Measurements from ENCODE around the gene CLEC19A.
"Not testable (repeated sequence)": the region's sequence is repeated elsewhere in the genome, so short reads cannot be mapped to it uniquely, and the experiment has no call there.

CLEC19A gene

GRCh38 chr16:19286827-19287226 lies 1.3 kb downstream of the CLEC19A start:
- DNase-seq (ENCODE audit: low read depth, low spot score): no peak

DNA sequence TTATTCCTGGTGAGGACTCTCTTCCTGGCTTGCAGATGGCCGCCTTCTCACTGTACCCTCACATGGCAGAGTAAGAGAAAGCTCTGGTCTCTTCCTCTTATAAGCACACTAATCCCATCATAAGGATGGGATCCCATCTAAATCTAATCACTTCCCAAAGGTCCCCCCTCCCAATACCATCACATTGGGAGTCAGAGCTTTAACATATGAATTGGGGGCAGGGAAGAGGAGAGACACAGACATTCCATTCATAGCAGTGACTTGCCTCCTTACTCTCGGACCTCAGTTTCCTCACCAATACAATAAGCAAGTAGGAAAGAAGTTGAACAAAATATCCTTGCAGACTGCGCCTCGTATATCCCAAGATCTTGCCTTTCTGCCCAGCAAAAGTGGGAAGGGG lies 1.7 kb downstream of the CLEC19A start:
- no peak for DNase-seq (ENCODE audit: low read depth, low spot score)

DNA sequence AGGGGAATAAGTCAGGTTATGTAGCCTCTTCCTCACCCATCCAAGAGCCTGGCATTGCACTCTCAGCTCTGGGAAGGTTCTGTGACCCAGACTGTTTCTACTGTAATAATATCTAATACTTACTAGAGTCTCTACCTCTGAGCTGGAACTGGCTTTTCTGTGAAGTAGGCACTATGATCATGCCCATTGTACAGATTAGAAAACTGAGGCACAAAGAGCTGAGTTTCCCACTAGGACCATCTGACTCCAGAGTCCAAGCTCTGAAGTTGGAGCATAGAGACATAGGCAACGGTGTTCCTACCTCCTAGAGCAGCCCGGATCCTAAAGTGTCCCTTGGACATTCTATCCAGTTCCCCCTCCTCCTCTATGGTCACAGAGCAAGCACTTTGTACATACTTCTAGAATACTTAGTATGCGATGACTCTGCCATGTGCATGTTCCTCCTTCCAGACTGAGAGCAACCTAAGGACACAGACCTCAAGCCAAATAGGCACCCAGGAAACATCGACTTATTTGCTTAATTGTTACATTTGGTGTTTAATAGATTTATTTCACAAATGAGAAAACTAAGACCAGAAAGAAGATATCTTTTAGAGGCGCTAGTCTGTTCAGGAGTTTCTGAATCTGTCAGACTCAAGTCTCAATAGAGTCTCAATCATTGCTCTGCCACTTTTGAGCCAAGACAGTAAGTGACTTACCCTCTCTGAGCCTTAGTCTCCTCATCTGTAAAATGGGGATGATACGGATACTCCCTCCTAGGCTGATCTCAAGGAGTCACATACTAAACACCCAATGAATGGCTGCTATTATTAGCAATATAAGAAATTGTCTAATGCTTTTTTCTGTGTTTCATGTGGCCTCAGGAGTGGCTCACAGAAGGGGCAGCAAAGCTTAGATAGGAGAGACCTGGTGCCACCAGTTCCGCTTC lies 3.6 kb downstream of the CLEC19A start:
- no peak for DNase-seq (ENCODE audit: low read depth, low spot score)

- DNase-seq (ENCODE audit: low read depth, low spot score): no peak
These were observed 4.4 kb downstream of the CLEC19A start for GRCh38 chr16:19289811-19290485.

- DNase-seq (ENCODE audit: low read depth, low spot score): no peak
These were observed 5.3 kb downstream of the CLEC19A start for GRCh38 chr16:19290860-19291259.

- DNase-seq (ENCODE audit: low read depth, low spot score): no peak
These were observed 5.9 kb downstream of the CLEC19A start for GRCh38 chr16:19291475-19291874.

DNA sequence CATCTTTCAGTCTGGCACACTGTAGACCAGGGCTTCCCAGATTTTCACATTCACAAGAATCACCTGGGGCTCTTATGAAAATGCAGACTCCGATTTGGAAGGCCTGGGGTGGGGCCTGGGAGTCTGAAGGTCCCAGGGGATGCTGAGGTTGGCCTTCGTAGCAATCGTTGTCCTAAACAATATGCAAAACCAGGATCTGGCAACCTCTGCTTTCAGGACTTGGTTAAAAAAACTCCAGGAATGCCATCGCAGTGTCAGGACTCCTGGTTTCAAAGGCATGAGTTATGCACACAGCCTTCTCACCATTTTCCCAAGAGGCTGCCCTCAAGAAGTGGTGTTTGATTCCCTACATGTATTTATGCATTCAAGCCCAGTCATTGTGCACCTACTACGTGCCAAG lies 6.7 kb downstream of the CLEC19A start:
- no peak for DNase-seq (ENCODE audit: low read depth, low spot score)

GRCh38 chr16:19294156-19294649 lies 8.7 kb downstream of the CLEC19A start:
- no peak for DNase-seq (ENCODE audit: low read depth, low spot score)

GRCh38 chr16:19295393-19295792 lies 9.9 kb downstream of the CLEC19A start:
- no peak for DNase-seq (ENCODE audit: low read depth, low spot score)

DNA sequence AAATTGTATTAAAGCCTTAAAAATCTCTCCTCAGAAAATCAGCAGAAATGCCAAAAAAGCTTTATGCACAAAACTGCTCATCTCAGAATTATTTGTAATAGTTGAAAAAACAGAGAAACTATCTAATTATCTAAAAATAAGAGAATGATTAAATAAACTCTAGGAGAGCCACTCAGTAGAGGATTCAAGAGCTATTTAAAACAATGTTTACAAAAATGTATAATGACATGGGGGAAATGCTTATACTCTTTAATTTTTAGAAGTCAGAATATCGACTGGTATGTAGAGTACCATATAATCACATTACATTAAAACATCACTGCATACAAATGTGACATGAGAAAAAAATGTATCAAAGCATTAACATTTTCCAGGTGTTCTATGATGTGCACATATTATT lies 11.9 kb downstream of the CLEC19A start:
- no peak for DNase-seq (ENCODE audit: low read depth, low spot score)

GRCh38 chr16:19299565-19299964 lies 14.0 kb downstream of the CLEC19A start:
- DNase-seq (ENCODE audit: low read depth, low spot score): no peak

GRCh38 chr16:19301931-19302330 lies 16.4 kb downstream of the CLEC19A start:
- no peak for DNase-seq (ENCODE audit: low read depth, low spot score)

DNA sequence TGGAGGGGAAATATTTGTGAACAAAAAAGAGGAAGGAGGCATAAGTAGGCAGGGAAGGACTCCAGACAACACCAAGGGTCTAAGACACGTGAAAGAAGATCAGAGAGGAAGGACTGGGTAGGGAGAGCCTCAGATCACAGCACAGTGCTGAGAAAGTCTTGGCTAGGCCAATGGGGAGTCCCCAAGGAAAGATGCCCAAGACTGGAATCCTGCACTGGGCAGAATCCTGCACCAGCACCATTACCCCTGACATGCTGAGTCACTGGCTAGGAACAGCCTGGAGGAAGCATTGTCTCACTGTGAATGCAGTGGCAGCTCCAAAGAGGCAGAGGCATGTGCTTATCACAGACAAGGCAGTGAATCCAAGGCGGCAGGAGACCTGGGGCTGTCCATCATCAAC lies 19.2 kb downstream of the CLEC19A start:
- no peak for DNase-seq (ENCODE audit: low read depth, low spot score)

DNA sequence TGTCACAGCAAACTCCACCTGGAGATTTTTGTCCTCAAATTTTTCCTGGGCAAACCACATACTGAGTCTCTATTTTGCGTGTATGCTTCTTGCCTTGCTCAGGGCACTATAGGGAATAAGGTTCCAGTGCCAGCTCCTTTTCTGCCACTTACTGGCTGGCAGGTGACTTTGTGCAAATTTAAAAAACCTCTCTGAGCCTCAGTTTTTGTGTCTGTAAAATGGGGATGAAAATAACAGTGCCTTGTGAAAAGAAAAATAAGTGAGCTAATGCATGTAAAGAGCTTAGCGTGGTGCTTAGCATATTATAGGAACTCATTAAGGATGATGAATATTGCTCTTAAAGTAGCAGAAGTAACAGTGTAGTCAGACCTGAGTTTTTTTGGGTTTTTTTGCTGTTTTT lies 19.9 kb downstream of the CLEC19A start:
- DNase-seq (ENCODE audit: low read depth, low spot score): no peak

- DNase-seq (ENCODE audit: low read depth, low spot score): no peak
These were observed 22.2 kb downstream of the CLEC19A start for GRCh38 chr16:19307587-19308241.

DNA sequence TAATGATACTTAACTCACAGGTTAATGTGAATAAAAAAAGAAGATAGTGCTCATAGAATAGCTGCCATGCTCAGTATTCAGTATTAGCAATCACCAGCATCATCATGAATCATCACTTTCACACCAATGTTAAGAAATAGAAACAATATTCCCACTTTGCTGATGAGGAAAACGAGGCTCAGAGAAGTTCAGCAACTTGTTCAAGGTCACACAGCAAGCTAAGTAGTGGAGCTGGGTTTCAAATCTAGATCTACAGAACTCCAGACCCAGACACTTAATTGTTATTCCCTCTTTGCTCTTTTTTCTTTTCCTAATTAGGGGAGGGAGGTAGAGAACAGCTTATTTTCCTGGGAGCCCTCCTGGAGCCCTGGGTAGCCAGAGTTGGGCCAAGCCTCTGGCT lies 22.9 kb downstream of the CLEC19A start:
- DNase-seq (ENCODE audit: low read depth, low spot score): no peak

GRCh38 chr16:19309178-19309577 lies 23.6 kb downstream of the CLEC19A start:
- no peak for DNase-seq (ENCODE audit: low read depth, low spot score)

DNA sequence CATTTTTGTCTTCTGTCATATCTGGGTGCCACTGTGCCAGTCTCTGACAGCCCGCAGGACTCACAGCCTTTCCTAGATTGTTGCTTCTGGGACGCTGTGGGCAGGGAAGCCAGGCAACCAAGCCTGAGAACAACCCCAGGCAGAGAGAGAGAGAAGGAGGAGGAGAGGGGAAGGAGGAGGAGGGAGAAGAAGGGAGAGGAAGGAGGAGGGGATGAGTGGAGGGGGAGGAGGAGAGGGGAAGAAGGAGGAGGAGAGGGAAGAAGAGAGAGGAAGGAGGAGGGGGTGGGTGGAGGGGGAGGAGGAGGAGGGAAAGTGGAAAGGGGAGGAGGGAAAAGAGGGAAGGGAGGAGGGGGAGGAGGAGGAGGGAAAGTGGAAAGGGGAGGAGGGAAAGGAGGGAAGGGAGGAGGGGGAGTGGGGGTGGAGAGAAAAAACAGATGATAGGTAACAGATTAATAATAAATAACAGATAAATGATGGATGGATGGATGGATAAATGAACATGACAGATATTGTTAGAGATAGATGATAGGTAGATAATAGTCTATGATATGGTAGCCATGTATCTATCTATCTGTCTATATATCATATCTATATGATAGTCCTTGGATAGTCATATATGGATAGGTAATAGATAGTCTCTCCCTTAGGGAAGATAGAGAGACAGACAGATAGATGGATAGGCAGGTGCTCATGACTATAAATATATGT lies 29.3 kb downstream of the CLEC19A start:
- no peak for DNase-seq (ENCODE audit: low read depth, low spot score)

GRCh38 chr16:19315889-19316433 lies 30.4 kb downstream of the CLEC19A start:
- DNase-seq (ENCODE audit: low read depth, low spot score): no peak

- DNase-seq (ENCODE audit: low read depth, low spot score): no peak
These were observed 31.3 kb downstream of the CLEC19A start for GRCh38 chr16:19316846-19317245.

GRCh38 chr16:19321186-19321585 lies 35.7 kb downstream of the CLEC19A start:
- not testable (repeated sequence) for DNase-seq (ENCODE audit: low read depth, low spot score)

Data from brain pericyte (primary cell).